NCI-H748 (cell line): ENCODE measurements around the gene C17orf75.

Experiments
- DNase-seq: peaks from one replicate; lab custom pipeline; 2025; ENCODE audit not compliant: unreplicated experiment; lab: John Stamatoyannopoulos, UW

C17orf75 gene

GRCh38 chr17:32305049-32305448 is 36.9 kb downstream of the C17orf75 start:
- DNase-seq, result no peak

- no peak for DNase-seq
These were observed 38.1 kb downstream of the C17orf75 start for GRCh38 chr17:32303781-32304288.

GRCh38 chr17:32302860-32303649 is 38.9 kb downstream of the C17orf75 start:
- no peak for DNase-seq

- DNase-seq, result no peak
These were observed 39.9 kb downstream of the C17orf75 start for GRCh38 chr17:32302037-32302436.

GRCh38 chr17:32299580-32300164 is 42.3 kb downstream of the C17orf75 start:
- no peak for DNase-seq

GRCh38 chr17:32298721-32299579 is 43.0 kb downstream of the C17orf75 start:
- DNase-seq, result no peak

GRCh38 chr17:32298298-32298697 is 43.7 kb downstream of the C17orf75 start:
- DNase-seq, result no peak

- DNase-seq, result no peak
These were observed 44.1 kb downstream of the C17orf75 start for GRCh38 chr17:32297860-32298259.

- DNase-seq, result no peak
These were observed 44.5 kb downstream of the C17orf75 start for GRCh38 chr17:32297424-32297823.

- no peak for DNase-seq
These were observed 49.9 kb downstream of the C17orf75 start for GRCh38 chr17:32292094-32292493.

GRCh38 chr17:32289471-32290070 is 52.4 kb downstream of the C17orf75 start:
- no peak for DNase-seq

GRCh38 chr17:32288615-32289014 is 53.4 kb downstream of the C17orf75 start:
- no peak for DNase-seq

- DNase-seq, result no peak
These were observed 54.0 kb downstream of the C17orf75 start for GRCh38 chr17:32287804-32288511.

- no peak for DNase-seq
These were observed 55.5 kb downstream of the C17orf75 start for GRCh38 chr17:32286518-32286900.

GRCh38 chr17:32285746-32286517 is 56.0 kb downstream of the C17orf75 start:
- no peak for DNase-seq

- no peak for DNase-seq
These were observed 56.7 kb downstream of the C17orf75 start for GRCh38 chr17:32285306-32285705.

GRCh38 chr17:32283745-32284201 is 58.2 kb downstream of the C17orf75 start:
- no peak for DNase-seq

GRCh38 chr17:32281011-32281451 is 60.9 kb downstream of the C17orf75 start:
- DNase-seq, result peak; percentile 81

- no peak for DNase-seq
These were observed 61.9 kb downstream of the C17orf75 start for GRCh38 chr17:32279891-32280716.
